ENCODE data around the gene NELFA. TPM values are rescaled to one million over a fixed set of nuclear protein-coding genes. Genes with fewer than 3 reads are reported as not detected.

NELFA gene
- total RNA-seq, 6 donors from 2014 or later, result 16.7 to 43.0 (median 27.3) TPM

DNA sequence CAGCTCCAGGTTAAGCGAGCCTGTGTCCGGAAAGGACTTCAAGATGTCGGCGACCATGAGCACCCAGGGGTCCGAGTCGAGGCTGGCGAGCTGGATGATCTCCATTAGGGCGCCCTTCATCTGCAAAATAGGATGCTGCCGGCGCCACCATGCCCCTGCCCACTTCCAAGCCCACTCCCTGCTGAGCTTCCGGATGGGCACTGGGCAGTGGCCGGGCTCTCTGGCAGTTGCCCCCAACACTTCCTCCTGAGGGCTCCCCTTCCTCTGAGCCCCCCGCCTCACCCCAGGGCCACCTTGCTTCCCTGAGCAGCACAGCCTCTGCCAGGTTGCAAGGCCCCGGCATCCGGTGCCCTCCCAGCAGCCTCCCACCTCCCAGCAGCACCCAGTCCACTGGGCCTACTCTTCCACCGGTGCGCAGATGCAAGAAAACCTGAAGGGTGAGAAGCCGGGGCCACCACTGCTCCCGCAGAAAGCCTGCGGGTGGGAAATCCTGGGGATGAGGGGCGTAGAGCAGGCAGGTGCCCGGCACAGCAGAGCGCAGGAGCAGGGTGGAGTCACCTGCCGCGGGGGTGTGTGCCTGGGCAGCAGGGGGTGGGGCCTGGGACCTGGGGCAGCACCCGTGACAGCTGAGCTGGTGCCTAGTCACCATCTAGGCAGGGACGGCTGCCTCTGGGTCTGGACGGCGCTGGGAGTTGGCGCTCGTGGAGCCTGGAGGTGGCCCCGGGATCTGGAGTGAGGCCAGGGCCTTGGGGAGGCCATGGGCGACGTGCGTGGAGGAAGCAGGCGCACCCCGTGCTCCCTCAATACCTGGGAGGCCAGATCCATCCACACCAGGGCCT lies 17.0 kb downstream of the NELFA start:
- H3K27me3 ChIP-seq, result no peaks in the 10 kb centered on the region
- no peak overlapping the region for H3K27ac ChIP-seq
- peak in 1 of 2 donors; percentile 10 for ATAC-seq (ENCODE audit: low FRiP score in 2 of 2)
- peaks cover 5 to 48% (median 40%) of the 10 kb centered on the region in 4 donors for H3K36me3 ChIP-seq
- H3K9me3 ChIP-seq, result no peaks in the 10 kb centered on the region
- TF ChIP-seq POLR2AphosphoS5 (IDR thresholded peaks at IDR 0.05) (no peak), CTCF (IDR thresholded peaks at IDR 0.05) (no peak), POLR2A (IDR thresholded peaks at IDR 0.05) (no peak), EP300 (IDR thresholded peaks at IDR 0.05) (no peak)
- H3K4me1 ChIP-seq, result peaks cover 0 to 6% (median 0%) of the 10 kb centered on the region in 4 donors
- WGBS, 2 donors, result 93% methylated on average over 14 to 37 of the region's 37 CpGs
- peak in 1 of 2 donors; percentile 71 for DNase-seq
- no peak overlapping the region for H3K4me3 ChIP-seq

DNA sequence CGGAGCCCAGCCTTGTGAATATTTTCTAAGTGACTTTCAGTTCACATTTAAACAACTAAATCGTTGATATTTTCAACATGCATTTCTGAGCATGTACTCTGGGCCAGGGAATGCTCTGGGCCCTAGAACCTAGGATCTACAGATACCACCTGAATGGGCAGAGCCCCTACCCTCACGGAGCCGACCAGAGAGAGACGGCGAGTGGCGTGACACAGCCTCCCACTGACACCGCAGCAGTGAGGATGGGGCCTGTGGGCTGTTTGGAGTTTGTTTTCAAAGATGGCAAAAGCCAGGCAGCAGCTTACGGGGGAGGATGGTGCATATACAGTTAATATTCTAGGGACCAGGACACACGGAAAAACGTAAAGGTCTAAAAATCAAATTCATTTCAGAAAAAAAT lies 17.7 kb downstream of the NELFA start:
- no peak for DNase-seq
- WGBS, 2 donors, result 93 to 94% methylated on average over 11 of the region's 11 CpGs
- ATAC-seq (ENCODE audit: low FRiP score in 2 of 2), result no peak
- Histone ChIP-seq H3K9me3 (no peaks in the 10 kb centered on the region), H3K27me3 (no peaks in the 10 kb centered on the region), H3K4me3 (no peak overlapping the region), H3K27ac (no peak overlapping the region), H3K4me1 (peaks cover 0 to 6% (median 0%) of the 10 kb centered on the region in 4 donors), H3K36me3 (peaks cover 12 to 55% (median 48%) of the 10 kb centered on the region in 4 donors)
- TF ChIP-seq POLR2AphosphoS5 (IDR thresholded peaks at IDR 0.05), result no peak
- no peak for TF ChIP-seq POLR2A (IDR thresholded peaks at IDR 0.05)
- no peak for TF ChIP-seq CTCF (IDR thresholded peaks at IDR 0.05)

GRCh38 chr4:1990676-1991075 lies 18.1 kb downstream of the NELFA start:
- DNase-seq, result no peak

DNA sequence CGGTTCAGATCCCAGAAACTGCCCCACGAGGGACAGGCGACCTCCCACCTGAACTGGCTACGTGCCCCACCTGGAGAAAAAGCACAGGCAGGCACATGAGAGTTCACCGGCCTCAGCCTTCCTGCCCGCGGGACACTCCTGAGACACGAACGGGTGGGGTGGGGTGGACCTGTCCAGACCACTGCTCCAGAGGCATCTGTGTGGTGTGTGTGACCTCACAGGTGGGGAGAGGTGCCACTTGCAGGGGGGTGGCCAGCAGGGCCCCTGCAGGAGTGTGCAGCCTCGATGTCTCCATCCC lies 18.5 kb downstream of the NELFA start:
- Histone ChIP-seq H3K9me3 (no peaks in the 10 kb centered on the region), H3K4me1 (peaks cover 0 to 6% (median 0%) of the 10 kb centered on the region in 4 donors), H3K27me3 (no peaks in the 10 kb centered on the region), H3K4me3 (no peak overlapping the region), H3K27ac (no peak overlapping the region), H3K36me3 (peaks cover 19 to 63% (median 56%) of the 10 kb centered on the region in 4 donors)
- DNase-seq, result peak in 1 of 2 donors; percentile 60
- ATAC-seq (ENCODE audit: low FRiP score in 2 of 2), result no peak
- TF ChIP-seq CTCF (IDR thresholded peaks at IDR 0.05) (no peak), POLR2A (IDR thresholded peaks at IDR 0.05) (no peak), POLR2AphosphoS5 (IDR thresholded peaks at IDR 0.05) (no peak)
- WGBS, 2 donors, result 89 to 93% methylated on average over 10 of the region's 10 CpGs

More at GRCh38 chr4:1990676-1991075, 18.1 kb downstream of the NELFA start:
- H3K9me3 ChIP-seq, result no peaks in the 10 kb centered on the region
- peaks cover 0 to 6% (median 0%) of the 10 kb centered on the region in 4 donors for H3K4me1 ChIP-seq
- 94 to 98% methylated on average over 5 of the region's 5 CpGs for WGBS, 2 donors
- ATAC-seq (ENCODE audit: low FRiP score in 2 of 2), result no peak
- H3K27me3 ChIP-seq, result no peaks in the 10 kb centered on the region
- no peak for TF ChIP-seq CTCF (IDR thresholded peaks at IDR 0.05)
- no peak for TF ChIP-seq POLR2A (IDR thresholded peaks at IDR 0.05)
- no peak for TF ChIP-seq POLR2AphosphoS5 (IDR thresholded peaks at IDR 0.05)
- no peak for TF ChIP-seq EP300 (IDR thresholded peaks at IDR 0.05)
- peaks cover 16 to 59% (median 52%) of the 10 kb centered on the region in 4 donors for H3K36me3 ChIP-seq
- H3K27ac ChIP-seq, result no peak overlapping the region
- H3K4me3 ChIP-seq, result no peak overlapping the region
